ENCODE measurements around the gene CCNK. TPM values are rescaled to one million over a fixed set of nuclear protein-coding genes. Genes with fewer than 3 reads are reported as not detected.

Gene CCNK
- total and polyA plus RNA-seq, 10 donors: 11.8 to 58.3 (median 39.8) TPM

DNA sequence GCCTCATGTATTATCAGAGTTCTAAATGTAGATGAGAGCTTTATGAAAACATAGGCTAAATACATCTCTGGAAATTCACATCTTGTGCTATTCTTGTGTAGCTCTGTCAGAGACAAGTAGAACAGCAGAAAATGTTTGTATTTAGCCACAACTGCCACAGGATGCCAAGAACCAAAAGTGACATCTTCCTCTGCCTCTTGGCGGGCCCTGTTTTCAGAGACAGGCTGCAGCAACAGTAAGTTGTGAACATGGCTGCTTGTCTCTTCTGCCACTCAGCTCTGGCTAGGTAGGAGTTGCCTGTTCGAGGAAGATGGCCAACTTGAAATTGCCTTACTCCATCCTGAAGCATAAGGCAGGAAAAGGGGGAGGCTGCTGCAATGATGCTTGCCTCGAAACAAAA is 30.9 kb upstream of the CCNK start:
- Histone ChIP-seq H3K36me3 (peaks cover 0 to 100% (median 63%) of the 10 kb centered on the region in 6 donors), H3K9me3 (no peaks in the 10 kb centered on the region), H3K27me3 (replicated peaks in 1 of 7) (no peaks in the 10 kb centered on the region), H3K4me1 (no peaks in the 10 kb centered on the region), H3K27ac (no peak overlapping the region), H3K4me3 (no peak overlapping the region)
- DNase-seq: no peak
- TF ChIP-seq, protein P1, sequence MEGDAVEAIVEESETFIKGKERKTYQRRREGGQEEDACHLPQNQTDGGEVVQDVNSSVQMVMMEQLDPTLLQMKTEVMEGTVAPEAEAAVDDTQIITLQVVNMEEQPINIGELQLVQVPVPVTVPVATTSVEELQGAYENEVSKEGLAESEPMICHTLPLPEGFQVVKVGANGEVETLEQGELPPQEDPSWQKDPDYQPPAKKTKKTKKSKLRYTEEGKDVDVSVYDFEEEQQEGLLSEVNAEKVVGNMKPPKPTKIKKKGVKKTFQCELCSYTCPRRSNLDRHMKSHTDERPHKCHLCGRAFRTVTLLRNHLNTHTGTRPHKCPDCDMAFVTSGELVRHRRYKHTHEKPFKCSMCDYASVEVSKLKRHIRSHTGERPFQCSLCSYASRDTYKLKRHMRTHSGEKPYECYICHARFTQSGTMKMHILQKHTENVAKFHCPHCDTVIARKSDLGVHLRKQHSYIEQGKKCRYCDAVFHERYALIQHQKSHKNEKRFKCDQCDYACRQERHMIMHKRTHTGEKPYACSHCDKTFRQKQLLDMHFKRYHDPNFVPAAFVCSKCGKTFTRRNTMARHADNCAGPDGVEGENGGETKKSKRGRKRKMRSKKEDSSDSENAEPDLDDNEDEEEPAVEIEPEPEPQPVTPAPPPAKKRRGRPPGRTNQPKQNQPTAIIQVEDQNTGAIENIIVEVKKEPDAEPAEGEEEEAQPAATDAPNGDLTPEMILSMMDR (IDR thresholded peaks at IDR 0.05 in 8 of 11, conservative IDR thresholded peaks at IDR 0.05 in 3 of 11): no peak
- no peak for TF ChIP-seq POLR2AphosphoS5 (IDR thresholded peaks at IDR 0.05)
- TF ChIP-seq POLR2A (IDR thresholded peaks at IDR 0.05): no peak
- WGBS, 5 donors: 85 to 92% (median 88%) methylated on average over 3 of the region's 3 CpGs
- intact Hi-C loops (cut with DNase I; ENCODE audit: low total_unique reads): no loop called here

DNA sequence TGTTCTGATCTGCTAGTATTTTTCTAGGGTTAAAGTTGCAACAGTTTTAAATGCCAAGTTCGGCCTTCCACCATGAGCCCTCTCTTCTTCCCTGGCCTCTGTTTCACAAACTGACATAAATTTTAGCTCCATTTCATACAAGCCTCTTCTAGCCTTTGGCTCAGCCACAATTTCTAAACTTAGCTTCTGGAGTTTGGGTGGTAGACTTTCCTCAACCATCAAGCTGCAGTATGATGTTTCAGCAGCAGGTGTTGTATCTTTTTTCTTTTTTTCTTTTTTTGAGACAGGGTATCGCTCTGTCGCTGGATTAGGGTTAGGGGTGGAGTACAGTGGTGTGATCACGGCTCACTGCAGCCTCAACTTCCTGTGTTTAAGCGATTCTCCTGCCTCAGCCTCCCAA is 30.0 kb upstream of the CCNK start:
- no peak overlapping the region for H3K27ac ChIP-seq
- TF ChIP-seq, protein P1 (IDR thresholded peaks at IDR 0.05 in 8 of 11, conservative IDR thresholded peaks at IDR 0.05 in 3 of 11): no peak
- TF ChIP-seq POLR2AphosphoS5 (IDR thresholded peaks at IDR 0.05) (no peak), POLR2A (IDR thresholded peaks at IDR 0.05) (no peak)
- 85 to 98% (median 89%) methylated on average over 5 of the region's 5 CpGs for WGBS, 5 donors
- no peaks in the 10 kb centered on the region for H3K9me3 ChIP-seq
- intact Hi-C loops (cut with DNase I; ENCODE audit: low total_unique reads): no loop called here
- H3K4me3 ChIP-seq: no peak overlapping the region
- peaks cover 0 to 100% (median 65%) of the 10 kb centered on the region in 6 donors for H3K36me3 ChIP-seq
- no peaks in the 10 kb centered on the region for H3K27me3 ChIP-seq (replicated peaks in 1 of 7)
- H3K4me1 ChIP-seq: no peaks in the 10 kb centered on the region
- no peak for DNase-seq

DNA sequence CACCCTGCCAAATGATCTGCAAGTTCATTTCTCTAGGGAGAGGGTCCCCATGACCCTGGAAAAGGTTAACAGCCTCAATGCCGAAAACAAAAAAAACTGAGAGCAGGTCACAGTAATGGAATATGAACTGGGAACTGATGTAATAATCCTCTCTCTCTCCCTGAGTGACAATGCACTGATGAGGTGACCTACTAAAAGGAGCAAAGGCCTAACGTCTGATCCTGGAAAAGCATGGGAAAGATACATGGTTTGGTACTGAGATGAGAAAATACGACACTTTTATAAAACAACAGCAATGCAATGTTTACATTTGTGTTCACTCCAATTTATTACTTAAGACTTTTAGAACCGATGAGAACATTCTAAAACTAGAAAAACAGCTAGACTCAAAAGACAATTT is 28.2 kb upstream of the CCNK start:
- no peak overlapping the region for H3K27ac ChIP-seq
- no peaks in the 10 kb centered on the region for H3K27me3 ChIP-seq (replicated peaks in 1 of 7)
- no peaks in the 10 kb centered on the region for H3K9me3 ChIP-seq
- no peak overlapping the region for H3K4me3 ChIP-seq
- H3K4me1 ChIP-seq: no peaks in the 10 kb centered on the region
- no peak for TF ChIP-seq POLR2AphosphoS5 (IDR thresholded peaks at IDR 0.05)
- TF ChIP-seq, protein P1 (IDR thresholded peaks at IDR 0.05 in 8 of 11, conservative IDR thresholded peaks at IDR 0.05 in 3 of 11): no peak
- TF ChIP-seq POLR2A (IDR thresholded peaks at IDR 0.05): no peak
- WGBS, 5 donors: 87 to 93% (median 92%) methylated on average over 4 of the region's 4 CpGs
- no peak for DNase-seq
- H3K36me3 ChIP-seq: peaks cover 0 to 100% (median 61%) of the 10 kb centered on the region in 6 donors
- intact Hi-C loops (cut with DNase I; ENCODE audit: low total_unique reads): no loop called here

DNA sequence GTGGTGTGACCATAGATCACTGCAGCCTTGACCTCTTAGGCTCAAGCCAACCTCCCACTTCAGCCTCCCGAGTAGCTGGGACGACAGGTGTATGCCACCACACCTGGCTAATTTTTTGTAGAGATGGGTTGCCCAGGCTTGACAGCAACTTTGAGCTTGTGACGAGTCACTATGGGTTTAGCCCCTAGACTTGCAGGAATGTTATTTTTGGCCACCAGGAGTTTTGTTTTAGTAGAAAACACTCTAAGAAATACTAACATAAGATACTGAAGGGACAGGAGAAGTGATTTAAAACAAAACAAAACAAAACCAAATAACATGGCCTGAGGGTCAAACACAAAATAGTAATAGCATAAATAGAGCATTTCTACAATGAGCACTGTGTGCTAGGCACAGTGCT is 27.0 kb upstream of the CCNK start:
- Histone ChIP-seq H3K36me3 (peaks cover 0 to 100% (median 64%) of the 10 kb centered on the region in 6 donors), H3K9me3 (no peaks in the 10 kb centered on the region), H3K4me1 (no peaks in the 10 kb centered on the region), H3K4me3 (no peak overlapping the region), H3K27ac (no peak overlapping the region), H3K27me3 (replicated peaks in 1 of 7) (no peaks in the 10 kb centered on the region)
- TF ChIP-seq POLR2A (IDR thresholded peaks at IDR 0.05): no peak
- TF ChIP-seq, protein P1 (IDR thresholded peaks at IDR 0.05 in 8 of 11, conservative IDR thresholded peaks at IDR 0.05 in 3 of 11): no peak
- no peak for TF ChIP-seq POLR2AphosphoS5 (IDR thresholded peaks at IDR 0.05)
- intact Hi-C loops (cut with DNase I; ENCODE audit: low total_unique reads): no loop called here
- 55 to 97% (median 74%) methylated on average over 3 of the region's 3 CpGs for WGBS, 5 donors
- no peak for DNase-seq

Measured in spleen (tissue), 11 donors.